Measurements from ENCODE around the gene PHACTR2.

Gene PHACTR2

DNA sequence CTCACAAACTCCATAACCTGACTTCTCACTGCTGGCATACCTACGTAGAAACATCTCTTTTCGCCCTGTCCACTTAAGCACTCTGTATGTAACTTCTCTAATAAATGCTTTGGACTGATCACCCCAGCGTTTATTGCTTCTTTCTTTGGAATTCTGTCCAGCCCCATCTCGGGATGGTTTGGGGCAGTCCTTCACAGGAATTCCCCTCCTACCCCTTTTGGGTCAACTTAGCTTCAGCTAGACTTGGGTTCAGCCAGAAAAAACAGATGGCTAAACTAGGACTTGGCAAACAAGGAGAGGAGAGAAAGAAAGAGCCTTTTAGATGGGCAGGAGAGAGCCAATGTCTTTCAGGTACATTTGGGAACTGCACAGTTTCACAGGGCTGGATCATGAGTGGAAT lies 161.4 kb downstream of the PHACTR2 start:
- in situ Hi-C loops (cut with MboI; ENCODE audit: low pct_unique_long_range_greater_than_20kb, low sequenced_read_pairs, unreplicated experiment), result no loop called here
- TF ChIP-seq, protein P1, sequence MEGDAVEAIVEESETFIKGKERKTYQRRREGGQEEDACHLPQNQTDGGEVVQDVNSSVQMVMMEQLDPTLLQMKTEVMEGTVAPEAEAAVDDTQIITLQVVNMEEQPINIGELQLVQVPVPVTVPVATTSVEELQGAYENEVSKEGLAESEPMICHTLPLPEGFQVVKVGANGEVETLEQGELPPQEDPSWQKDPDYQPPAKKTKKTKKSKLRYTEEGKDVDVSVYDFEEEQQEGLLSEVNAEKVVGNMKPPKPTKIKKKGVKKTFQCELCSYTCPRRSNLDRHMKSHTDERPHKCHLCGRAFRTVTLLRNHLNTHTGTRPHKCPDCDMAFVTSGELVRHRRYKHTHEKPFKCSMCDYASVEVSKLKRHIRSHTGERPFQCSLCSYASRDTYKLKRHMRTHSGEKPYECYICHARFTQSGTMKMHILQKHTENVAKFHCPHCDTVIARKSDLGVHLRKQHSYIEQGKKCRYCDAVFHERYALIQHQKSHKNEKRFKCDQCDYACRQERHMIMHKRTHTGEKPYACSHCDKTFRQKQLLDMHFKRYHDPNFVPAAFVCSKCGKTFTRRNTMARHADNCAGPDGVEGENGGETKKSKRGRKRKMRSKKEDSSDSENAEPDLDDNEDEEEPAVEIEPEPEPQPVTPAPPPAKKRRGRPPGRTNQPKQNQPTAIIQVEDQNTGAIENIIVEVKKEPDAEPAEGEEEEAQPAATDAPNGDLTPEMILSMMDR (IDR thresholded peaks at IDR 0.05; ENCODE audit: extremely low read depth, insufficient read depth, missing control alignments), result no peak
- no peak for DNase-seq (ENCODE audit: low spot score)

DNA sequence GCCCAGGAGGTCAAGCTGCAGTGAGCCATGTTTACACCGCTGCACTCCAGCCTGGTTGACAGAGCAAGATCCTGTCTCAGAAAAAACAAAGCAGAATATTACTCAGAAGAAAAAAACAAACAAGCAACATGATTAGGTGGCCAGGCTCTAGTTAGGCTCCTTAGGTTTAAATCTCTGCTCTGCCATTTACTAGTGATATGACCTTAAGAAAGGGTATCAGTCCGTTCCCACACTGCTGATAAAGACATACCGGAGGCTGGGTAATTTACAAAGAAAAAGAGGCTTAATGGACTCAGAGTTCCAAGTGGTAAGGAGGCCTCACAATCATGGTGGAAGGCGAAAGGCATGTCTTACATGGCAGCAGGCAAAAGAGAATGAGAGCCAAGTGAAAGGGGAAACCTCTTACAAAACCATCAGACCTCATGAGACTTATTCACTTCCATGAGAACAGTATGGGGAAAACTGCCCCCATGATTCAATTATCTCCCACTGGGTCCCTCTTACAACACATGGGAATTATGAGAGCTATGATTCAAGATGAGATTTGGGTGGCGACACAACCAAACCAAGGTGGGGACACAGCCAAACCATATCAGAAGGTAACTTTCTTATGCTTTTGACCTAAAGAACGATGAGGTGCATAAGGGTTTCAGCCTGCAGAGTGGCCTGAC lies 163.0 kb downstream of the PHACTR2 start:
- DNase-seq (ENCODE audit: low spot score), result no peak
- in situ Hi-C loops (cut with MboI; ENCODE audit: low pct_unique_long_range_greater_than_20kb, low sequenced_read_pairs, unreplicated experiment), result no loop called here

DNA sequence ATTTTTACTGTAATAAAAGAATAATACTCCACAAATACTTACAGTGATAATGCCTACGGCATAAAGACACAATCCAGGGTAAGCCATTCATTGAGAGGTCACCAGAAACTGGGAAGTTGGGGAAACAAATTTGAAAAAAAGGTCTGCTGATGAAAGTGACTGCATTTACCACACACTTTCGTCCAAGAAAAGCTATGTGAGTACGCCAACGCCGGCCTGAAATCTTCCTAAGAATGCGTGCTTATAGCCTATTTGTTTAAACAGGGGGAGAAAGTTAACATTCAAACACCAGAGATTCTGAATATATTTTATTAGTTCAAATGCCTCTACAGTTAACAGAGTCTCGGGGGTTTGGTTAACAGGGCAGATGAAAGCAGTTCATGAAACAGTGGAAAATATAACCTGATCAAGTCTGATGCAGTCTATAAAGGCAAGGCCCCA lies 164.7 kb downstream of the PHACTR2 start:
- DNase-seq (ENCODE audit: low spot score), result no peak
- in situ Hi-C loops (cut with MboI; ENCODE audit: low pct_unique_long_range_greater_than_20kb, low sequenced_read_pairs, unreplicated experiment), result no loop called here

More for the DNA sequence above, 163.0 kb downstream of the PHACTR2 start:
- TF ChIP-seq, protein P1 (IDR thresholded peaks at IDR 0.05; ENCODE audit: extremely low read depth, insufficient read depth, missing control alignments), result no peak

DNA sequence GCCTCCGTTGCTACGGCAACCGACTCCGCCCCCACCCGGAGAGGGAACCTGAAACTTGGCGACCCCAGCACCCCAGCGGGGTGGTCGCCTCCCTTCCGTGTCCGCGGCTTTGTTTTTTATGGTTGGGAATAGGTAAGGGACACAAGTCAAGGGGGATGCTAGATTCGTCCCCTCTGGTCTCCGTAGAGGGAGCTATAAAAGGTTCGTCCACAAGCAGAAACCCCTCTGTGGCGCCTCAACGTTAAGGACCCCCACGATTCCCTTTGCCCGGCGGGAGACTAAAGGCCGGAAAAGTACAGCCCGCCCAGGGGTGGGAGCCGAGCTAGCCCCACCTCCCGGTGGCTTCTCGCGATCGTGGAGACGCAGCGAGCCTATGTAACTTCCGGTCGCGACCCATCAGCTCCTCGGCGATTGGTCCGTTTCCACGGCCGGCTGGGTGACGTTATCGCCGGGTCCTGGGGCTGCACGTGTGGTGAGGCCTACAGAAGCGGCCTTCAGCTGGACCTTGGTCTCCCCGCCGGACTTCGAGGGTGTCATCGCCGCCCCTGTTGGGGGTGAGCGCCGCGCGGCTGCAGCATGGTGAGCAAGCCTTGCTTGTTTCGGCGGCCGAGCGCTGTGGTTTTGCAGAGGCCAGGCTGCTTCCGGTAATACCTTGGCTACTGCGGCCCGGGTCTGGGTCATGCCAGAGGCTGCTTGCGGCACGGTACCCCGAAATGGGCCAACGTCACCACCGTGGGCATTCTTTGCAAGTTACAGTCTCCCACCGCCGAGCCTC lies 165.3 kb downstream of the PHACTR2 start, which contains the start of gene LTV1:
Gene LTV1 (plus strand): TSS at position 437 of the 775 bp plus-strand sequence. CDS start 140 bp downstream, at position 577.
- in situ Hi-C loops (cut with MboI; ENCODE audit: low pct_unique_long_range_greater_than_20kb, low sequenced_read_pairs, unreplicated experiment), result no loop called here
- TF ChIP-seq, protein P1 (IDR thresholded peaks at IDR 0.05; ENCODE audit: extremely low read depth, insufficient read depth, missing control alignments), result no peak
- DNase-seq (ENCODE audit: low spot score), result peak; percentile 95

More for the DNA sequence above, 164.7 kb downstream of the PHACTR2 start:
- TF ChIP-seq, protein P1 (IDR thresholded peaks at IDR 0.05; ENCODE audit: extremely low read depth, insufficient read depth, missing control alignments), result no peak

DNA sequence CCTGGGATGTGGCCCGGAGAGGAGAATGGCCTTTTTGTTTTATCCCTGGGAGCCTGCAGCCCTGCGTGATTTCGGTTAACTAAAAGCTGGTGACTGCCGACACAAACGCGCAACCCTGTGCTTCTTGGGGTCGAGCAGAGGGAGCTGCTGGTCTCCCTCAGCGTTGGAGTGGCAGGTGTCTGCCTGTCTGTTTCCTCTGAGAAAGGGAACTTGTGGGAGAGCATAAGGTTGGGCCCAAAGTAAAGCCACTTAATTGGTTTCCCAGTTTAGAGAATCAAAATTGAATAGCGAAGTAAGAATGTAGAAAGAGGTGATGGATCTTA lies 165.9 kb downstream of the PHACTR2 start:
- DNase-seq (ENCODE audit: low spot score), result no peak
- in situ Hi-C loops (cut with MboI; ENCODE audit: low pct_unique_long_range_greater_than_20kb, low sequenced_read_pairs, unreplicated experiment), result no loop called here
- TF ChIP-seq, protein P1 (IDR thresholded peaks at IDR 0.05; ENCODE audit: extremely low read depth, insufficient read depth, missing control alignments), result no peak

DNA sequence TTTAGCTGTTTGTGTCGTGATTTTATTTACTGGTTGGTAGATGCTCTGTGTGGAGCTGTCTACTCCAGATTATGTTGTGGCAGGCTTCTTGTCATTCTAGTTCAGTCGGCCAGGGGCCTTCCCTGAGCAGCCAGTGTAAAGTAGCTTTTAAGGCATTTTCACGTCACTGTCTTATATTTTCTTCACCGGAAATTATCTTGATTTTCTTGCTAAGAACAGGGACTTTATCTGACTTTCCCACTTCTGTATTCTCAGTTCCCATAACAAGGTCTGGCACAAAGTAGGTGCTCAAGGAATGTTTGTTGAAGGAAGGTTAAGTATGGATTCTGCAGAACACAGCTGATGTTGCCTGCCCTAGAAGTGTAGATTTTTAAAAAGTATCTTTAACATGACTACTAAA lies 166.2 kb downstream of the PHACTR2 start:
- in situ Hi-C loops (cut with MboI; ENCODE audit: low pct_unique_long_range_greater_than_20kb, low sequenced_read_pairs, unreplicated experiment), result no loop called here
- no peak for DNase-seq (ENCODE audit: low spot score)
- TF ChIP-seq, protein P1 (IDR thresholded peaks at IDR 0.05; ENCODE audit: extremely low read depth, insufficient read depth, missing control alignments), result no peak

Data from GM13977 (cell line).